ENCODE measurements around the gene VPS16. TPM values are rescaled to one million over a fixed set of nuclear protein-coding genes. Genes with fewer than 3 reads are reported as not detected.

Gene VPS16
- total RNA-seq, 1 experiment from 2014 or later, result 22.2 TPM

- no peaks in the 10 kb centered on the region for H3K27me3 Mint-ChIP-seq (ENCODE audit: unreplicated experiment)
Measured at GRCh38 chr20:2859330-2860121, 19.0 kb downstream of the VPS16 start.

DNA sequence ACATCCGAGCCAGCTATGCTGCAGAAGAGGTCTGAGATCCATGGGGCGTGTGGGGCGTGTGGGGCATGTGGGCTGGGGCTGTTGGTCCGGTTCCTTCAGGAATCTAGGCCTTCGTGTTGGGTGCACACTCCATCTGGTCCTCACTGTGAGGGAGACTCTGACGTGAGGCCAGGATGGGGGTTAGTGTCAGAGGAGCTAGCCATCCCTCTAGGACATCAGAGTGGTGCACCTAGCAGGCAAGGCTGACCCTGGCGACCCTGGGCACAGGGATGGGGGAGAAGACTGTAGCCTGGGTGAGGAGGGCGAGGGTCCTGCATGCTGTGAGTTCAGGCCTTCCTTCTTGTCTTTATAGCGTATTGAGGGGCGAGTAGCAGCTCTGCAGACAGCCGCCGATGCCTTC is 24.1 kb downstream of the VPS16 start:
- CTCF ChIA-PET, result no interaction called here
- no peak for DNase-seq
- no peaks in the 10 kb centered on the region for H3K27me3 Mint-ChIP-seq (ENCODE audit: unreplicated experiment)
- H3K4me3 Mint-ChIP-seq (ENCODE audit: low read depth, unreplicated experiment), result no peak overlapping the region
- no TSS peak for BruUV-seq (replicated peaks)
- intact Hi-C loops (cut with micrococcal nuclease; ENCODE audit: unreplicated experiment), result no loop called here
- no peaks in the 10 kb centered on the region for H3K9me3 Mint-ChIP-seq (ENCODE audit: low read depth, unreplicated experiment)
- H3K36me3 Mint-ChIP-seq (ENCODE audit: insufficient read depth, unreplicated experiment), result peaks cover 3% of the 10 kb centered on the region
- H3K4me1 Mint-ChIP-seq (ENCODE audit: low read depth, unreplicated experiment), result peaks cover 9% of the 10 kb centered on the region
- no peak overlapping the region for H3K27ac Mint-ChIP-seq (ENCODE audit: unreplicated experiment)
- no peak for TF ChIP-seq CTCF (IDR thresholded peaks at IDR 0.05; ENCODE audit: unreplicated experiment)

More at GRCh38 chr20:2859330-2860121, 19.0 kb downstream of the VPS16 start:
- no peak for DNase-seq
- Mint-ChIP-seq H3K4me3 (ENCODE audit: low read depth, unreplicated experiment) (no peak overlapping the region), H3K36me3 (ENCODE audit: insufficient read depth, unreplicated experiment) (no peaks in the 10 kb centered on the region), H3K4me1 (ENCODE audit: low read depth, unreplicated experiment) (no peaks in the 10 kb centered on the region), H3K27ac (ENCODE audit: unreplicated experiment) (no peak overlapping the region), H3K9me3 (ENCODE audit: low read depth, unreplicated experiment) (no peaks in the 10 kb centered on the region)
- intact Hi-C loops (cut with micrococcal nuclease; ENCODE audit: unreplicated experiment), result no loop called here
- CTCF ChIA-PET, result no interaction called here
- BruUV-seq (replicated peaks), result no TSS peak
- TF ChIP-seq CTCF (IDR thresholded peaks at IDR 0.05; ENCODE audit: unreplicated experiment), result no peak

- no peak for DNase-seq
- CTCF ChIA-PET, result no interaction called here
- Mint-ChIP-seq H3K27me3 (ENCODE audit: unreplicated experiment) (no peaks in the 10 kb centered on the region), H3K4me3 (ENCODE audit: low read depth, unreplicated experiment) (no peak overlapping the region), H3K9me3 (ENCODE audit: low read depth, unreplicated experiment) (no peaks in the 10 kb centered on the region), H3K36me3 (ENCODE audit: insufficient read depth, unreplicated experiment) (peaks cover 3% of the 10 kb centered on the region), H3K27ac (ENCODE audit: unreplicated experiment) (no peak overlapping the region), H3K4me1 (ENCODE audit: low read depth, unreplicated experiment) (peaks cover 10% of the 10 kb centered on the region)
- intact Hi-C loops (cut with micrococcal nuclease; ENCODE audit: unreplicated experiment), result no loop called here
- no TSS peak for BruUV-seq (replicated peaks)
- no peak for TF ChIP-seq CTCF (IDR thresholded peaks at IDR 0.05; ENCODE audit: unreplicated experiment)
Measured at GRCh38 chr20:2865101-2865500, 24.6 kb downstream of the VPS16 start.

DNA sequence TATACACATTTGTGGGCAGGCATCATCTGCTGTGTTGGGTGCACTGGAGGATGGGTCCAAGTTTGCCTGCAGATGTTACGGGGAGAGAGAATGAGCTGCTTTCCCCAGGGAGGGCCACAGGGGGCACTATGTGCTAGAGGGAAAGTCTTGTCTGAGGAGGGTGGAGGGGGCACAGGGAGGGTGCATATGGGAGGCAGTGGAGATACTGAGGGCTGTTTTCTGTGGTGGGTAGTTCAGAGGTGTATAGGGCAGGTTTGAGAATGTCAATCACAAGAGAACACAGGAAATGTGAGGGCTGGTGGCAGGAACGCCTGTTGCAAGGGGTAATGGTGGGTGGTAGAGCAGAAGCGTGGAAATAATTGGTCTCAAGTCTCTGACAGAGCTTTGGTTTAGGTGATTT is 25.1 kb downstream of the VPS16 start:
- Mint-ChIP-seq H3K4me1 (ENCODE audit: low read depth, unreplicated experiment) (peaks cover 15% of the 10 kb centered on the region), H3K9me3 (ENCODE audit: low read depth, unreplicated experiment) (no peaks in the 10 kb centered on the region), H3K4me3 (ENCODE audit: low read depth, unreplicated experiment) (no peak overlapping the region), H3K27me3 (ENCODE audit: unreplicated experiment) (no peaks in the 10 kb centered on the region), H3K36me3 (ENCODE audit: insufficient read depth, unreplicated experiment) (peaks cover 3% of the 10 kb centered on the region), H3K27ac (ENCODE audit: unreplicated experiment) (no peak overlapping the region)
- BruUV-seq (replicated peaks), result no TSS peak
- DNase-seq, result no peak
- intact Hi-C loops (cut with micrococcal nuclease; ENCODE audit: unreplicated experiment), result no loop called here
- no peak for TF ChIP-seq CTCF (IDR thresholded peaks at IDR 0.05; ENCODE audit: unreplicated experiment)
- CTCF ChIA-PET, result no interaction called here
